ENCODE data around the gene ARHGEF28. TPM values are rescaled to one million over a fixed set of nuclear protein-coding genes. Genes with fewer than 3 reads are reported as not detected.

ARHGEF28 gene
- total RNA-seq, 1 donor = 26.2 TPM

DNA sequence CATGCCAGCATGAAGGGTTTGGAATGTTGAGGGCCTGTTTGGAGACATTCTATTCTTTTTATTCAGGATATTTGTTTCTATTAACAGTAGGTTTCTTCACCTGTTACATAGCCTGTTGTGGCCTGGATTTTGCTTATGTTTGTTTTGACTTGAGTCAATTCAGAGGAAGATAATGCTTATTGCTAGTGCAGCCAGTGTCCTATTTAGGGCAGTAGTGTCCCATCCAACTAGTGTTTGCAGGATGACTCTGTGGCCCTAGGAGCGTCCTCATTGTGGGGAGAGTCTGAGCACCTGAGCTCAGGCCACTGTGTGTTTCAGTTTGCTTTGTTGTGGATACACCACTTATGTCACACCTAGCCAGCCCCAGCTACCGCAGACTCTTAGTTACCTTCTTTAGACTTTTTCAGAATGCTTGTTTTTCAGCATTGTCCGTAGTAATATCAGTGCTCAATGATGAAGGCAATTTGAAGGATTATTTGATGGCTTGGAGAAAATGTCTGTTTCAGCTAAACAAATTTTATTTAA lies 90.3 kb downstream of the ARHGEF28 start:
- TF ChIP-seq, protein P1, sequence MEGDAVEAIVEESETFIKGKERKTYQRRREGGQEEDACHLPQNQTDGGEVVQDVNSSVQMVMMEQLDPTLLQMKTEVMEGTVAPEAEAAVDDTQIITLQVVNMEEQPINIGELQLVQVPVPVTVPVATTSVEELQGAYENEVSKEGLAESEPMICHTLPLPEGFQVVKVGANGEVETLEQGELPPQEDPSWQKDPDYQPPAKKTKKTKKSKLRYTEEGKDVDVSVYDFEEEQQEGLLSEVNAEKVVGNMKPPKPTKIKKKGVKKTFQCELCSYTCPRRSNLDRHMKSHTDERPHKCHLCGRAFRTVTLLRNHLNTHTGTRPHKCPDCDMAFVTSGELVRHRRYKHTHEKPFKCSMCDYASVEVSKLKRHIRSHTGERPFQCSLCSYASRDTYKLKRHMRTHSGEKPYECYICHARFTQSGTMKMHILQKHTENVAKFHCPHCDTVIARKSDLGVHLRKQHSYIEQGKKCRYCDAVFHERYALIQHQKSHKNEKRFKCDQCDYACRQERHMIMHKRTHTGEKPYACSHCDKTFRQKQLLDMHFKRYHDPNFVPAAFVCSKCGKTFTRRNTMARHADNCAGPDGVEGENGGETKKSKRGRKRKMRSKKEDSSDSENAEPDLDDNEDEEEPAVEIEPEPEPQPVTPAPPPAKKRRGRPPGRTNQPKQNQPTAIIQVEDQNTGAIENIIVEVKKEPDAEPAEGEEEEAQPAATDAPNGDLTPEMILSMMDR (IDR thresholded peaks at IDR 0.05; ENCODE audit: insufficient read depth, low read length) = no peak
- H3K4me3 ChIP-seq (ENCODE audit: low read depth, low read length) = no peak overlapping the region
- DNase-seq (ENCODE audit: low read depth) = no peak

DNA sequence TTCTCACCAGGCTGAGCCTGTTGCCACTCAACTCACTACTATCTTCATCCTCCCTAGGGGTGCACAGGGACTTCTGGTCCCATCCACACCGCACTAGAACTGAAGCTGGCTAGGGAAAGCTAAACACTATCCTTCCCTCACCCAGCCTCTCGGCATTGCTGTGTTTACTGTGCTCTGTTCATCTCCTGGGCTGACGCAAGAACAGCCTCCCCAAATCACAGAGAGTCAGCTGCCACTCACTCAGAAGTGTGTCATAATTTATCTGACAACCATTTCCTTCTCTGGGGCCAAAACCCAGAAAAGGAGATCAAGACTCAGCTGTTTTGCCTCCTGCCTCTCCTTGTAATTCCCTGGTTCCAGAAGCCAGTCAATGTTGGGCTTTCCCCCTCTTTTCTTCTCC lies 92.8 kb downstream of the ARHGEF28 start:
- DNase-seq (ENCODE audit: low read depth) = no peak
- H3K4me3 ChIP-seq (ENCODE audit: low read depth, low read length) = no peak overlapping the region
- TF ChIP-seq, protein P1 (IDR thresholded peaks at IDR 0.05; ENCODE audit: insufficient read depth, low read length) = no peak

DNA sequence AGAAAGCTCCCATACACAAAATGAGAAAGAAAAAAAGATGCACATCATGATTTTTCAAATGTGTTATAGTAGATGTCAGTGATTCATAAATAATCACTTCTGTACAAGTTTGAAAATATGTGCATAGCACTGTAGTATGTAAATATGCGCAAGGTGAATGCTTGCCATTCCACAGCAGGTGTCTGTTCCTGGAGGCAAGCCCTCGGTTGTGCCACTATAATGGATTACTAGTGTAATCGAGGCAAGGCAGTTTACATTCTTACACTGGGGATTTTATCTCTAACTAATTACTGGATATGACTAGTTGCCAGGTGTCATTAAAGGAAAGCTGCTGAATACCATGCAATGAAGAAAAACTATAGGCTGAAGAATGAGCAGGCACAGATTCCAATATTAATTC lies 93.6 kb downstream of the ARHGEF28 start:
- TF ChIP-seq, protein P1 (IDR thresholded peaks at IDR 0.05; ENCODE audit: insufficient read depth, low read length) = no peak
- DNase-seq (ENCODE audit: low read depth) = no peak
- no peak overlapping the region for H3K4me3 ChIP-seq (ENCODE audit: low read depth, low read length)

DNA sequence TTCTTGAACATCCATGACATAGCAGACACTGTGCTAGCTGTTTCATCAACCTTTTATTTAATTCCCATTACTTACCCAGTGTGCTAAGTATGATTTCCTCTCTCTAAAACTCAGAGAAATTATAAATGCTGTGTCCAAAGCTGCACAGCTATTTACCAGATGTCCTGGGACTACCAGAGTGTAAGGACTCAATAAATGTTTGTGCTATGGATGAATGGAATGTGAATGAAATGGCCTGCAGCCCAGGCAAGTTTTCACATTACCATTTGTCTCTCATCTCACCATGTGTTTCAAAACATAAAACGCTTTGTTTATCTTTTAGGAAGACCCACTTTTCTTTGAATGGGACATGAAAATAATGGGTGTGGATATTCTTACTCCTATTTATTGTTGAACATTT lies 96.2 kb downstream of the ARHGEF28 start:
- TF ChIP-seq, protein P1 (IDR thresholded peaks at IDR 0.05; ENCODE audit: insufficient read depth, low read length) = no peak
- H3K4me3 ChIP-seq (ENCODE audit: low read depth, low read length) = no peak overlapping the region
- peak; percentile 27 for DNase-seq (ENCODE audit: low read depth)

DNA sequence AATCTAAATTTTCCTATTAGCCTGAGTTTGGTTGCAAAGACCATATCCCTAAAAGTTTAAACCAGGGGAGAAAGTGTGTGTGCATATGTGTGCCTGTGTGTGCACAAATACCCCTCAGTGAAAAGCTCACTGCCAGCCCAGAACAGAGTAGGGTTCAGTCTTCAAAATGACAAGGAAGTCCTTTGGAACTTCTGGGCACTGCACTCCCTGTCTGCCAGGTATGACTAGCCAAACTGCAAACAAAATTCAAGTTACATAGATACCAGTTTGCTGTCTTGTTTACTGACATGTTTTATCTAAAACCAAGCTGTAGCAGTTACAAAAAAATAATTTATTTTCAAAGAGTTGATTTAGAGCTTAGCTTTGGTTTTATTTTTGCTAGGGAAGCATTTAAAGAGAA lies 100.1 kb downstream of the ARHGEF28 start:
- TF ChIP-seq, protein P1 (IDR thresholded peaks at IDR 0.05; ENCODE audit: insufficient read depth, low read length) = no peak
- DNase-seq (ENCODE audit: low read depth) = no peak
- no peak overlapping the region for H3K4me3 ChIP-seq (ENCODE audit: low read depth, low read length)

DNA sequence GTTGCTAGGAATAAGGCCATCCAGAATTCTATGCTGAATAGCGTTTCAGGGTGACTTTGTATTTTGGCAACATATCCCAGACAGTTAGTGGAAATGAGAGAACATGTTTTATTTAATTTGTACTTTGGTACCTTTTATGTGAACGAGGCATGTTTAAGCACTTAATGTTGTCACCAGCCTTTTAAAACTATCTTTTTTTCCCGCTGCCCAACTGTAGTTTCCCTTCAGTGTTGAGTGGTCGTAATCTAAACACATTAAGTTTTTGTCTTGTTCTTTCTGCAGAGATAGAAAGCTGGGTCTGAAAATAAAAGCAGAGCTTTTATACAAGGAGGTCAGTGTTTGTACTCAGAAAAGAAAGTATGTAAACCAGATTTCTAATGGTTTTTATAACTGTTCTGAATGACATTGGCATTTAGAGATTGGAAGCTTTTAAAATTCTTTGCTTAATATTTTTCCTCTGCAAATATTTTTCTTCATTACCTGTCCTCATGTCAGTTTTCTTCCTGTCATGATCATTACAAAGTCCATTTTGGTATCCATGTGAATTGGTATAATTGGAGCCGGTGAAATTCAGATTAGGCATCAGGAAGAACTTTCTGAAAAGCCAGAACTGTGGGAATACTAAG lies 100.7 kb downstream of the ARHGEF28 start:
- H3K4me3 ChIP-seq (ENCODE audit: low read depth, low read length) = no peak overlapping the region
- no peak for DNase-seq (ENCODE audit: low read depth)
- TF ChIP-seq, protein P1 (IDR thresholded peaks at IDR 0.05; ENCODE audit: insufficient read depth, low read length) = no peak

DNA sequence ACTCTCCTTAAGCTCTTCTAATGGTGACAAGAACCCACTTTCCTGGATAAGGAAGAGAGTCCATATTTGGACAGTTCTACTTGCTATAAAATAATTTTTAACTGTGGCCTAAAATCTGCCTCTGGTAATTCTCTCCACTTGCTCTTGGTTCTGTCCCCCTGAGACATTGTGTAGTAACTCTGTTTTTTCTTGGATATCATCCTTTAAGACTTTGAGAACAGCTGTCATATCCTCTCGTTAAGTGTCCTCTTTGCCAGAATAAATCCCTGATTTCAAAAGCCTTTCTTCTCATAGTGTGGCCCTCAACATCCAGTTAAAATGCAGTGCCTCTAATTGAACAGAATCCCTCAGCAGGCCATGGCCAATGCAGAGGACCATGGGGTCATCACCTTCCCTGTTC lies 101.5 kb downstream of the ARHGEF28 start:
- TF ChIP-seq, protein P1 (IDR thresholded peaks at IDR 0.05; ENCODE audit: insufficient read depth, low read length) = no peak
- DNase-seq (ENCODE audit: low read depth) = no peak

More for the DNA sequence above, 101.5 kb downstream of the ARHGEF28 start:
- H3K4me3 ChIP-seq (ENCODE audit: low read depth, low read length) = no peak overlapping the region
